CD4-positive, alpha-beta T cell (primary cell): ENCODE measurements around the gene NAV2. TPM values are rescaled to one million over a fixed set of nuclear protein-coding genes. Genes with fewer than 3 reads are reported as not detected.

Source experiments
- ATAC-seq: fragments of 200-7000 bp; cut with Tn5 transposase; one replicate; pipeline ENCODE4 v1.10.0; 2022; ENCODE audit warnings: mild to moderate bottlenecking; ENCODE audit not compliant: poor library complexity
- CTCF ChIA-PET: fragments of 350-600 bp; sonication (Branson Sonifier 250); formaldehyde crosslinking; loops from one replicate; lab custom pipeline; 2021; ENCODE audit warnings: antibody characterized with exemption, inconsistent platforms; lab: Charles Lee
- POLR2A ChIA-PET: fragments of 350-600 bp; sonication (Branson Sonifier 250); formaldehyde crosslinking; loops from one replicate; lab custom pipeline; 2021; ENCODE audit warnings: antibody characterized with exemption, inconsistent platforms; lab: Charles Lee
- DNase-seq, 14 experiments: peaks; one replicate each; pipeline ENCODE4 v3.0.0-alpha.2; 2013 to 2020; ENCODE audit warnings: mixed read lengths in 2 of 14
- H3K27ac ChIP-seq, 2 donors: one replicate each; pipeline versions ENCODE4 v1.5.1 to v1.7.0; 2013; ENCODE audit warnings: low read length in 2 of 2, low read depth in 1 of 2, mild to moderate bottlenecking in 1 of 2
- H3K27me3 ChIP-seq, 2 experiments: 1 replicate in 1 of 2; 2 replicates in 1 of 2; pipeline versions ENCODE4 v1.6.1 to v1.7.0; 2013; ENCODE audit warnings: low read length in 2 of 2, control low read depth in 1 of 2, mild to moderate bottlenecking in 1 of 2, moderate library complexity in 1 of 2; ENCODE audit not compliant: insufficient read depth in 2 of 2, control insufficient read depth in 1 of 2
- H3K36me3 ChIP-seq: one replicate; pipeline ENCODE4 v1.6.1; 2013; ENCODE audit warnings: low read length, control low read depth; ENCODE audit not compliant: insufficient read depth
- H3K4me1 ChIP-seq: one replicate; pipeline ENCODE4 v1.6.1; 2013; ENCODE audit warnings: low read length, control low read depth; ENCODE audit not compliant: insufficient read depth
- H3K4me3 ChIP-seq: one replicate; pipeline ENCODE4 v1.5.1; 2013; ENCODE audit warnings: mild to moderate bottlenecking, low read length, moderate library complexity
- H3K9me3 ChIP-seq, 2 experiments: 1 replicate in 1 of 2; 2 replicates in 1 of 2; pipeline versions ENCODE4 v1.6.1 to v1.7.0; 2013; ENCODE audit warnings: low read length in 2 of 2, mild to moderate bottlenecking in 2 of 2, control low read depth in 1 of 2, moderate library complexity in 1 of 2; ENCODE audit not compliant: control insufficient read depth in 1 of 2, insufficient read depth in 1 of 2
- H3K27ac Mint-ChIP-seq: one replicate; pipeline ENCODE4 v1.8.0; 2020; ENCODE audit warnings: mixed read lengths
- H3K27me3 Mint-ChIP-seq: one replicate; pipeline ENCODE4 v1.8.0; 2021; ENCODE audit warnings: mixed read lengths
- H3K36me3 Mint-ChIP-seq: one replicate; pipeline ENCODE4 v1.8.0; 2021; ENCODE audit warnings: low read depth, mixed read lengths
- H3K4me1 Mint-ChIP-seq: one replicate; pipeline ENCODE4 v1.8.0; 2021; ENCODE audit warnings: low read depth, mixed read lengths
- H3K4me3 Mint-ChIP-seq: one replicate; pipeline ENCODE4 v1.8.0; 2020; ENCODE audit warnings: mild to moderate bottlenecking, mixed read lengths
- H3K9me3 Mint-ChIP-seq: one replicate; pipeline ENCODE4 v1.8.0; 2020; ENCODE audit warnings: mixed read lengths
- intact Hi-C, 2 experiments: fragments of 100-400 bp; cut with DNase I in 1 of 2; cut with micrococcal nuclease in 1 of 2; formaldehyde crosslinking; loops; one replicate each; pipeline versions ENCODE4 v1.15.1 to v1.9.0; 2023 to 2025; cut with DNase I, micrococcal nuclease
- total RNA-seq, 174 experiments: library from RNA in 2 of 174; stranded (reverse) in 2 of 174; gene quantifications; one replicate each; pipeline ENCODE4 v1.2.3 and lab custom pipeline; 2021 to 2026
- TF ChIP-seq, protein P1 (sequence below): fragments of 200-600 bp; IDR thresholded peaks from one replicate; pipeline ENCODE4 v1.8.0; 2022; ENCODE audit warnings: antibody characterized with exemption, mild to moderate bottlenecking

NAV2 gene
- total RNA-seq, 2 experiments from 2014 or later, result 0.55 to 0.64 TPM

DNA sequence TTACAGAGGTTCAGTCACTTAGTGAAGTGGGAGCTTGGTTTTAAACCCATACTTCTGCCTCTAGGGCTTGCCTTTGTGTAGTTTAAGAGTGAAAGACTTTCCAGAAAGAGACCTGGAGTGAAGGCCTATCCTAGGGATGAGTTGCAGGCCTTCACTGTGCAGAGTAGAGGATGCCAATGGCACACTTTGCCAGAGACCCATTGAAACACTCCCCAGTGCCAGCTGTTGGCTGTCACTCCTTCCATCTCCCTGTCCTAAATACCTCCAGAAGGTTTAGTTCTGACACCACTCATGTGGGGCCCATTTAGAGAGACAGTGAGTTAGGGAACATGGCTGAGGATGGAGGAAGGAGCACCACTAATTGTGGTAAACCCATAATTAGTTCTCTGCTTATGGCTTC lies 31.5 kb downstream of the NAV2 start:
- Mint-ChIP-seq H3K27me3 (no peaks in the 10 kb centered on the region), H3K27ac (no peak overlapping the region), H3K36me3 (no peaks in the 10 kb centered on the region), H3K4me3 (no peak overlapping the region), H3K9me3 (no peaks in the 10 kb centered on the region), H3K4me1 (no peaks in the 10 kb centered on the region)
- Histone ChIP-seq H3K27ac (no peak overlapping the region), H3K27me3 (peaks cover 0 to 3% of the 10 kb centered on the region in 2 experiments), H3K36me3 (no peaks in the 10 kb centered on the region), H3K4me3 (no peak overlapping the region), H3K4me1 (no peaks in the 10 kb centered on the region), H3K9me3 (no peaks in the 10 kb centered on the region)
- CTCF ChIA-PET, result no interaction called here
- no peak for DNase-seq
- intact Hi-C loops, result no loop called here
- ATAC-seq, result no peak
- POLR2A ChIA-PET, result no interaction called here
- TF ChIP-seq, protein P1, sequence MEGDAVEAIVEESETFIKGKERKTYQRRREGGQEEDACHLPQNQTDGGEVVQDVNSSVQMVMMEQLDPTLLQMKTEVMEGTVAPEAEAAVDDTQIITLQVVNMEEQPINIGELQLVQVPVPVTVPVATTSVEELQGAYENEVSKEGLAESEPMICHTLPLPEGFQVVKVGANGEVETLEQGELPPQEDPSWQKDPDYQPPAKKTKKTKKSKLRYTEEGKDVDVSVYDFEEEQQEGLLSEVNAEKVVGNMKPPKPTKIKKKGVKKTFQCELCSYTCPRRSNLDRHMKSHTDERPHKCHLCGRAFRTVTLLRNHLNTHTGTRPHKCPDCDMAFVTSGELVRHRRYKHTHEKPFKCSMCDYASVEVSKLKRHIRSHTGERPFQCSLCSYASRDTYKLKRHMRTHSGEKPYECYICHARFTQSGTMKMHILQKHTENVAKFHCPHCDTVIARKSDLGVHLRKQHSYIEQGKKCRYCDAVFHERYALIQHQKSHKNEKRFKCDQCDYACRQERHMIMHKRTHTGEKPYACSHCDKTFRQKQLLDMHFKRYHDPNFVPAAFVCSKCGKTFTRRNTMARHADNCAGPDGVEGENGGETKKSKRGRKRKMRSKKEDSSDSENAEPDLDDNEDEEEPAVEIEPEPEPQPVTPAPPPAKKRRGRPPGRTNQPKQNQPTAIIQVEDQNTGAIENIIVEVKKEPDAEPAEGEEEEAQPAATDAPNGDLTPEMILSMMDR, result no peak

DNA sequence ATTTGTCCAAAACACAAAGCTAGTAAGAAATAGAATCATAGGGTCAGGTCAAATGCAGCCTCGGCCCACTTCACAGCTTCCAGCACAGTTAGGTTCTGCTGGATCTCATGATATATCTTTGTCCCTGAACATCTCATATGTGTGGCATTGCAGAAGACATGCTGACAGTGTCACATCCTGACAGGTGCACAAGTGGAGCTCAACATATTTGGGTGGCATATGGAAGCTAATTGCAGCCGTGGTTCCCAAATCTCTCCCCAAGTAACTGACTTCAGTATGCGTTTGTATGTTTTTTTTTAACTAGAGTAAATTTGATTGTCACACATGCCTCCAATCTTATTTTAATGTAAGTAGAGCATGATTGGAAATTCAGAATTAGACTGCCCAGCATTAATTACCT lies 33.4 kb downstream of the NAV2 start:
- no peaks in the 10 kb centered on the region for H3K4me1 Mint-ChIP-seq
- no peak overlapping the region for H3K27ac ChIP-seq
- H3K27me3 ChIP-seq, result peaks cover 0 to 3% of the 10 kb centered on the region in 2 experiments
- H3K36me3 ChIP-seq, result no peaks in the 10 kb centered on the region
- DNase-seq (no peak), ATAC-seq (no peak)
- no peak overlapping the region for H3K27ac Mint-ChIP-seq
- no peaks in the 10 kb centered on the region for H3K27me3 Mint-ChIP-seq
- no peaks in the 10 kb centered on the region for H3K36me3 Mint-ChIP-seq
- ChIA-PET CTCF (no interaction called here), POLR2A (no interaction called here)
- no peak overlapping the region for H3K4me3 Mint-ChIP-seq
- no peaks in the 10 kb centered on the region for H3K9me3 ChIP-seq
- no peaks in the 10 kb centered on the region for H3K9me3 Mint-ChIP-seq
- no peak overlapping the region for H3K4me3 ChIP-seq
- TF ChIP-seq, protein P1, result no peak
- intact Hi-C loops, result no loop called here
- H3K4me1 ChIP-seq, result no peaks in the 10 kb centered on the region

GRCh38 chr11:19747634-19748033 lies 35.0 kb downstream of the NAV2 start:
- Mint-ChIP-seq H3K27ac (no peak overlapping the region), H3K4me3 (no peak overlapping the region), H3K9me3 (no peaks in the 10 kb centered on the region), H3K36me3 (no peaks in the 10 kb centered on the region), H3K27me3 (peaks cover 11% of the 10 kb centered on the region), H3K4me1 (no peaks in the 10 kb centered on the region)
- Histone ChIP-seq H3K9me3 (no peaks in the 10 kb centered on the region), H3K36me3 (no peaks in the 10 kb centered on the region), H3K4me3 (no peak overlapping the region), H3K27ac (no peak overlapping the region), H3K4me1 (no peaks in the 10 kb centered on the region), H3K27me3 (peaks cover 0 to 3% of the 10 kb centered on the region in 2 experiments)
- TF ChIP-seq, protein P1, result no peak
- ATAC-seq, result no peak
- intact Hi-C loops, result no loop called here
- DNase-seq, result no peak
- POLR2A ChIA-PET, result no interaction called here
- CTCF ChIA-PET, result no interaction called here
